Neutrophil (primary cell): ENCODE measurements around the gene CRADD.

Experiments
- H3K27ac ChIP-seq: fragments of 200-600 bp; sonication (generic); 2 replicates; pipeline ENCODE4 v1.5.1; 2016; ENCODE audit warnings: mild to moderate bottlenecking, moderate library complexity
- H3K27me3 ChIP-seq: fragments of 200-600 bp; sonication (generic); 2 replicates; pipeline ENCODE4 v1.6.0; 2016; ENCODE audit warnings: mild to moderate bottlenecking
- H3K36me3 ChIP-seq: fragments of 200-600 bp; sonication (generic); 2 replicates; pipeline ENCODE4 v1.5.1; 2017
- H3K4me1 ChIP-seq, 2 experiments: fragments of 200-600 bp in 1 of 2; sonication (generic) in 1 of 2; 1 replicate in 1 of 2; 2 replicates in 1 of 2; pipeline versions ENCODE4 v1.5.1 to v1.6.1; 2013 to 2016; ENCODE audit warnings: low read depth in 1 of 2, low read length in 1 of 2, mild to moderate bottlenecking in 1 of 2, moderate library complexity in 1 of 2; ENCODE audit not compliant: control insufficient read depth in 1 of 2, insufficient read depth in 1 of 2
- H3K4me3 ChIP-seq, 2 experiments: fragments of 200-600 bp in 1 of 2; sonication (generic) in 1 of 2; 1 replicate in 1 of 2; 2 replicates in 1 of 2; pipeline ENCODE4 v1.5.1; 2013 to 2016; ENCODE audit warnings: low read depth in 1 of 2, low read length in 1 of 2, mild to moderate bottlenecking in 1 of 2, moderate library complexity in 1 of 2
- H3K9me3 ChIP-seq: fragments of 200-600 bp; sonication (generic); 2 replicates; pipeline ENCODE4 v1.5.1; 2016
- TF ChIP-seq, protein P1 (sequence below): fragments of 200-600 bp; sonication (generic); IDR thresholded peaks from 2 replicates; pipeline ENCODE4 v1.5.1; 2016; ENCODE audit warnings: antibody characterized with exemption

The CRADD gene

DNA sequence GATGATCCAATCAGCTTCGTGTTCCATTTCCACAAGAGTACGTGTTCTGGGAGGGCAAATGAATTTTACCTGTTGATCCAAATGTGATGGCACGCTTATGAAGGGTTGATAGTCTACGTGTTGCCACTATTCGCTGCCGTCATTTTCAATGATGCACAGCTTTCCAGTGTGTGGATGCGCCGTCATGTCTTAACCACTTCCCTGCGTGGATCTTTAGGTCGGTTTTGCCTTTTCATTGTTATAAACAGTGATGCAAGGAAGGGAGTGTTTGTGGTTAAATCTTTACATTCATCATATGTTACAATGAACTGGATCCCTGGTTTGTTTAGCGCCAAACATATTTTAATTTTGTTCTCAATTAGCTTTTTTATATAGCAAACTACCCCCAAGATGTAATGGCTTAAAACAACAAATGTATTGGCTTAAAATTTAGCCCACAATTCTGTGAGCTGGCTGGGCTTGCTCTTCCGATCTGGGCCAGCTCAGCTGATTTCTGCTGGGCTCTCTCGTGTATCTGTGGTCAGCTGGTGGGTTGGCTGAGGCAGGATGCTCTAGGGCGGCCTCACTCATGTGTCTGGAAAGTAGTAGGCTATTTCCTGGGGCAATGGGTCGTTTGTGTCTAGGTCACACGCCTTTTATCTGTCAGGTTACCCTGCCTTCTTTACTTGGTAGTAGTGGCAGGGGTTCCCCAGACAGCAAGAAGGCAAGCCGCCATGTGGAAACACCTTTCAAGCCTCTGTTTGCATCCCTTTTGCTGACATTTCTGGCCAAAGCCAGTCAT, 176.7 kb downstream of the CRADD start:
- no peaks in the 10 kb centered on the region for H3K27me3 ChIP-seq
- H3K4me3 ChIP-seq: no peak overlapping the region
- TF ChIP-seq, protein P1, sequence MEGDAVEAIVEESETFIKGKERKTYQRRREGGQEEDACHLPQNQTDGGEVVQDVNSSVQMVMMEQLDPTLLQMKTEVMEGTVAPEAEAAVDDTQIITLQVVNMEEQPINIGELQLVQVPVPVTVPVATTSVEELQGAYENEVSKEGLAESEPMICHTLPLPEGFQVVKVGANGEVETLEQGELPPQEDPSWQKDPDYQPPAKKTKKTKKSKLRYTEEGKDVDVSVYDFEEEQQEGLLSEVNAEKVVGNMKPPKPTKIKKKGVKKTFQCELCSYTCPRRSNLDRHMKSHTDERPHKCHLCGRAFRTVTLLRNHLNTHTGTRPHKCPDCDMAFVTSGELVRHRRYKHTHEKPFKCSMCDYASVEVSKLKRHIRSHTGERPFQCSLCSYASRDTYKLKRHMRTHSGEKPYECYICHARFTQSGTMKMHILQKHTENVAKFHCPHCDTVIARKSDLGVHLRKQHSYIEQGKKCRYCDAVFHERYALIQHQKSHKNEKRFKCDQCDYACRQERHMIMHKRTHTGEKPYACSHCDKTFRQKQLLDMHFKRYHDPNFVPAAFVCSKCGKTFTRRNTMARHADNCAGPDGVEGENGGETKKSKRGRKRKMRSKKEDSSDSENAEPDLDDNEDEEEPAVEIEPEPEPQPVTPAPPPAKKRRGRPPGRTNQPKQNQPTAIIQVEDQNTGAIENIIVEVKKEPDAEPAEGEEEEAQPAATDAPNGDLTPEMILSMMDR: no peak
- no peaks in the 10 kb centered on the region for H3K36me3 ChIP-seq
- H3K9me3 ChIP-seq: no peaks in the 10 kb centered on the region
- H3K4me1 ChIP-seq: peaks cover 7 to 8% of the 10 kb centered on the region in 2 experiments
- no peak overlapping the region for H3K27ac ChIP-seq

DNA sequence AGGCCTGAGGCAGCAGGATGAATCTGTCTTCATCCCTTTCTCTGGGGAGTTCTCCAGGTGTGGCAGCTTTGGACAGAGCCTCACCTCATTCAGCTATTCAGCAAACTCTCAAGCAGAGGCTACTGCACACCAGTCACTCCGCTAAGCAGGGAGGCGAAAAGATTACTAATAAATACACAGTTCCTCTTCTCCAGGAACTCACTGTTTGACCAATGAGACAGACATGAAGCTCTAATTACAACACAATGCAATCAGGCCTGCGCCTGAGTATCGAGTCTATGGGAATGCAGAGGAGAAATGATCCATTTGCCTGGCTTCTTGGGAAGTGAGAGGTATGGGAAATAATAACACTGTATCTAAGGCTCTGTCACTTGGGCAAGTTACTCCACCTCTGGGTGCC, 178.1 kb downstream of the CRADD start:
- H3K4me1 ChIP-seq: peaks cover 0 to 4% of the 10 kb centered on the region in 2 experiments
- no peaks in the 10 kb centered on the region for H3K27me3 ChIP-seq
- TF ChIP-seq, protein P1: no peak

DNA sequence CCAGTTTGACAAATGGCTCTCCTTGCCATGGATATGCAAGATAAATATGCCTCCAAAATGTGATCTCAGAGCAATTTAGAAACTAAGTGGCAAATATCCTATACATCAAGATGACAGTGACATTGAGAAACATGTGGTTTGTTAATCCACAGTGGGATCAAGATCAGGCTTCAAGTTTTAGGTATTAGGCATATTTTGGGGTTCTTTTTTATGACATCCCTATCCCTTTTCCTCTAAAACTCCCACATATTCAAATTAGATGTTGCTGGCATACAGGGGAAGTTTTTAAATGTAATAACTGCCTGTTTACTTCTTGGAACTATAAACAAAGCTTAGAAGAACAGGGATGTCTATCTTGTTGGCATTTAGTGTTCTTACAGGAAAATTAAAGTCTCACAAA, 179.4 kb downstream of the CRADD start:
- Histone ChIP-seq H3K4me3 (no peak overlapping the region), H3K4me1 (no peaks in the 10 kb centered on the region), H3K36me3 (no peaks in the 10 kb centered on the region), H3K27ac (no peak overlapping the region), H3K9me3 (no peaks in the 10 kb centered on the region), H3K27me3 (no peaks in the 10 kb centered on the region)
- TF ChIP-seq, protein P1: no peak

More for the DNA sequence above, 178.1 kb downstream of the CRADD start:
- no peaks in the 10 kb centered on the region for H3K36me3 ChIP-seq
- no peak overlapping the region for H3K27ac ChIP-seq
- no peak overlapping the region for H3K4me3 ChIP-seq
- no peaks in the 10 kb centered on the region for H3K9me3 ChIP-seq

DNA sequence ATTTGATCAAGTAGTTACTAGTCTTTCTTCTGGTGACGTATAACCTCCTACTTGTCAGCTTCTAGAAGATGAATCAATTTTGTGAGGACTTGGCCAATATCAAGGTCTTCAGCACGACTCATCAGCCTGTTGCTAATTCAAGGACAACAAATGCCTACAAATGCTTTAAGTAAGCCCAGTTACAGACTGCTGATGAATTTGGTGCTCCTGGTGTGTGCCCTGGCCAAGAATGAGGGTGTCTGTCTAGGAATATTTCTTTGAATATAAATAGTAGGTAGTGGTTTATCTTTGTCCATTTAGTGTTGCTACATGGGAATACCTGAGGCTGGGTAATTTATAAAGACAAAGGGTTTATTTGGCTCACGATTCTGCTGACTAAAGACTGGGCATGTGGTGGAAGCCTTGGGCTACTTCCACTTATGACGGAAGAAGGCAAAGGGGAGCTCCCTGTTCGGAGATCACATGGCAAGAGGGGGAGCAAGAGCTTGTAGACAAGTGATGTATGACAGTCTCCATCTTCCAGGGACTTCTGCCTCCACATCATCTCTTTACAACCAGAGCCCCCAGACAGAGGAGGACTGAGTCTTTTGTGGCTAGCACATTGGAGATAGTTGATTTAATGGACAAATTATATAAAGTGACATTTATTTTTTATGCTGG, 180.2 kb downstream of the CRADD start:
- no peaks in the 10 kb centered on the region for H3K9me3 ChIP-seq
- TF ChIP-seq, protein P1: no peak
- no peaks in the 10 kb centered on the region for H3K27me3 ChIP-seq
- H3K27ac ChIP-seq: no peak overlapping the region
- H3K4me1 ChIP-seq: no peaks in the 10 kb centered on the region
- H3K36me3 ChIP-seq: no peaks in the 10 kb centered on the region
- no peak overlapping the region for H3K4me3 ChIP-seq

DNA sequence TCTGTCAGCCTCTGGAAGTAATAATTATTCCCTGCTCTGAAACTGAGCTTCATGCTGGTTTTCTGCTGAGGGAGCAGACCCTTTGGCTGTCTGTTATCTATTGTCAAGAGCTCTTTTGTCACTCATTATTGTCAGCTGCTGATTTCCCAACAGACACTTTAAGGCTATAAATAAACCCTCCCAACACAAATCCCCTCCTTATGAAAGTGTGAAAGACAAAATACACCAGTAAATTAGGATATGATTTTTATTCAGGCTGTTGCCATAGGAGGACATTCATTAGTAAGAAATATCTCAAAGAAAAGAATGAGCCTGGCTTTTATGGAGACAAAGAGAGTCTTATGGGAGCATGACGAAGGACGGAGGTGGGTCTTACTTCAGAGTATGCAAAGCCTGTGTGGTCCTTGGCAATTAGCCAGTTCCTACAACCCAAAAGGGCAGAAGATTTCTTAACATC, 180.8 kb downstream of the CRADD start:
- H3K9me3 ChIP-seq: no peaks in the 10 kb centered on the region
- H3K27me3 ChIP-seq: no peaks in the 10 kb centered on the region
- TF ChIP-seq, protein P1: no peak
- H3K4me3 ChIP-seq: no peak overlapping the region
- no peaks in the 10 kb centered on the region for H3K4me1 ChIP-seq
- H3K36me3 ChIP-seq: no peaks in the 10 kb centered on the region
- no peak overlapping the region for H3K27ac ChIP-seq
